ENCODE results near the gene PPP1R3F.

Gene PPP1R3F, protein sequence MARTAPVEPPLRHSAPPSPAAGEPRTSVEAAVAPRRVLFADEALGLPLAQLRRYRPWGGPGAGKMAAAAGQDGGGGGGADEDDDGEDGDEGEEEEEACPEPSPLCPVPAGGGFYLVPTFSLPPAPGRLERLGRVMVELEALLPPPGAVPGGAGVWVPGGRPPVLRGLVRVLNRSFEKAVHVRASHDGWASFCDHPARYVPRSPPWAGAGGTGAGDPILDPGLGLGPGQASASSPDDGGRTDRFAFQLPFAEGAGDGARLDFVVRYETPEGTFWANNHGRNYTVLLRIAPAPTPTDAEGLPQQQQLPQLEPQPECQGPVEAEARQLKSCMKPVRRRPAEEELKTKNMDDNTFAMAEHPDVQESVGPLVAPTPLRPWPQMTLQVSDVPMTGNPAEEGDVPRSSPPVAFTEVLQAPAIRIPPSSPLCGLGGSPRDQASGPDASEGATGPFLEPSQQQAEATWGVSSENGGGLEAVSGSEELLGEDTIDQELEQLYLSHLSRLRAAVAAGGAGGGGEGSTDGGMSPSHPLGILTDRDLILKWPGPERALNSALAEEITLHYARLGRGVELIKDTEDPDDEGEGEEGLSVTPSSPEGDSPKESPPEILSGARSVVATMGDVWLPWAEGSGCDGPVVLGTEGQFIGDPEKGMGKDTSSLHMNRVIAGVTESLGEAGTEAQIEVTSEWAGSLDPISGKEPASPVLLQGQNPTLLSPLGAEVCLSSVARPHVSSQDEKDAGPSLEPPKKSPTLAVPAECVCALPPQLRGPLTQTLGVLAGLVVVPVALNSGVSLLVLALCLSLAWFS

DNA sequence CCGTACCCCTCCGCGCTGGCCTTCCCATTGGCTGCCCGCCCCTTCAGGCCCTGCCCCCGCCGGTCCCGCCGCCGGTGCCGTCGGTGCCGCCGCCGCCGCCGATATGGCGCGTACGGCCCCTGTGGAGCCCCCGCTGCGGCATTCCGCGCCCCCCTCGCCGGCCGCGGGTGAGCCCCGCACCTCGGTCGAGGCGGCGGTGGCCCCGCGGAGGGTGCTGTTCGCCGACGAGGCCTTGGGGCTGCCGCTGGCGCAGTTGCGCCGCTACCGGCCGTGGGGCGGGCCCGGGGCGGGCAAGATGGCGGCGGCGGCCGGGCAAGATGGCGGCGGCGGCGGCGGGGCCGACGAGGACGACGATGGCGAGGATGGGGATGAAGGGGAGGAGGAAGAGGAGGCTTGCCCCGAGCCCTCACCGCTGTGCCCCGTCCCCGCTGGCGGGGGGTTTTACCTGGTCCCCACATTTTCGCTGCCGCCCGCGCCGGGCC lies at the start of gene PPP1R3F:
Gene PPP1R3F, plus strand, starts transcription at position 27 of the 482 bp plus-strand sequence. Its CDS starts 77 bp downstream, at position 104.
- no peak for DNase-seq

DNA sequence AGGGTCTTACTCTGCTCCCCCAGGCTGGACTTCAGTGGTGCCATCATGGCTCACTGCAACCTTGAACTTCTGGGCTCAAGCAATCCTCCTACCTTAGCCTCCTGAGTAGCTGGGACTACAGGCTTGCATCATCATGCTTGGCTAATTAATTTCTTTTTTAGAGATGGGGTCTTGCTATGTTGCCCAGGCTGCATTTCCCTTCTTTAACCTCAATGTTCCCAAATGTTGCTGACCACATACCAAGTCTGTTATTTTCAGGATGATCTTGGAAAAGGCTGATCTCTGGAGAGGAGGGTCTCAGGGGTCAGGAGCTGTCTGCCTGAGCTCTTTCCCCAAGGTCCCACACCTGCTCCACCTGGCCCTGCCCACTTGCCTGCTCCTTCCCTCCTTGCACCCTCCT lies 49.5 kb upstream of the PPP1R3F start:
- DNase-seq: no peak

DNA sequence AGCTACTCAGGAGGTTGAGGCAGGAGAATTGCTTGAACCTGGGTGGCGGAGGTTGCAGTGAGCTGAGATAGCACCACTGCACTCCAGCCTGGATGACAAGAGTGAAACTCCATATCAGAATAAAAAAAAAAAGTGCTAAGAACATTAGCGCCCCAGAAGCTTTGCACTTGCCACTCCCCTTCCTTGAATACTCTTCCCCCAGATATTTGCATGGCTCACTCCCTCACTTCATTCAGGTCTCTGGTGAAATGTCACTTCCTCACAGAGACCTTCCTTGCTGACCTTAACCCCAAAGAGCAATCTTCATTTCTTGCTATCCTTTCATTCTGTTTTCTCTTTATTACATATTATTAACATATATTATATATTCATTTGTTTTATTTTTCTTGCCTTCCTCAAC lies 47.7 kb upstream of the PPP1R3F start:
- DNase-seq: no peak

DNA sequence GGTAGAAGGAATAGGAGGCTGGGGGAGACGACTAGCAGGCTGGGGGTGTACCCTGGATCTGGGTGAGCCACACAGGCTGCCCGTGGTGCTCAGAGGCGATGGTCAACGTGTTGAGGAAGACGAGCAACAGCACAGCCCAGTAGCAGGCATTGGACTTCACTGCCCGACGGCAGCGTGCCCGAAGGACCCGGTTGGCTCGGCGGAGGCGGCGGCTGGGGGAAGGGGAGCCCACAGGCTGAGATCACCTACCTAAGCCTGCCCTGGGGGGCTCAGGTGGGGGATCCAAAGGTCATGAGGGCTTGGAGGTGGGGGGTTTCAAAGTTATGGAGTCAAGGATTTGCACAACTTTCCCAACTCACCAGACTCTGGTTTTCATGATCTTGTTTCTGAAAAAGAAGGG lies 43.7 kb upstream of the PPP1R3F start:
- DNase-seq: no peak

DNA sequence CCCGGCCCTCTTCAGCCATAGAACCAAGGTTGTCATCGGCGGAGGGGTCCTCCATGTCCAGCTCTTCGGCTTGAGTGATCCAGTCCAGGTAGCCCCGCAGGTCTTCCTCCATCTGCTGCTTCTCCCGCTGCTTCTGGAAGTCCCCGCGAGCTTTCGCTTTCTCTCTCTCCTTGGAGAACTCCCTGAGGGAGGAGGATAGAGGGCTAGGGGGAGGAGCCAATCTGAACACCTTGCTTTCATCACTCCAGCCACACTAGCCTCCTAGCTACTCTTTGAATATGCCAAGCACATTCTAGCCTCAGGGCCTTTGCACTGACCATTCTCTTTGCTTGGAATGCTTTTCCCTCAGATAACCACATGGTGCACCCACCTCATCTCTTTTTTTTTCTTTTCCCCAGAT lies 42.6 kb upstream of the PPP1R3F start:
- DNase-seq: no peak

DNA sequence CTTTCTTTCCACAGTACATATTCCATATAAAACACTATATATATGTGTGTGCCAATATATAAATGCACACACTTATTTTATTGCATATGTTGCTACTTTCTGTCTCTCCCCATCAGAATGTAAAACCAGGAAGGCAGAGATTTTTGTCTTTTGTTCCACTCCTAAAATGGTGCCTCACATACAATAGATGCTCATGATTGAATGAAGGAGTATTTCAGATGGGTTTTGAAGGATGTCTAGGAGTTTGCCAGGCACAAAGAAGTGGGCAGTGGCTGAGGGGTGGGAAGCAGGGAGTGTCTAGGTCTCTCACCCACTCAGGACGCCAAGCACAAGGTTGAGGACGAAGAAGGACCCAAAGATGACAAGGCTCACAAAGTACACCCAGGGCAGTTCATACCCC lies 41.9 kb upstream of the PPP1R3F start:
- no peak for DNase-seq

DNA sequence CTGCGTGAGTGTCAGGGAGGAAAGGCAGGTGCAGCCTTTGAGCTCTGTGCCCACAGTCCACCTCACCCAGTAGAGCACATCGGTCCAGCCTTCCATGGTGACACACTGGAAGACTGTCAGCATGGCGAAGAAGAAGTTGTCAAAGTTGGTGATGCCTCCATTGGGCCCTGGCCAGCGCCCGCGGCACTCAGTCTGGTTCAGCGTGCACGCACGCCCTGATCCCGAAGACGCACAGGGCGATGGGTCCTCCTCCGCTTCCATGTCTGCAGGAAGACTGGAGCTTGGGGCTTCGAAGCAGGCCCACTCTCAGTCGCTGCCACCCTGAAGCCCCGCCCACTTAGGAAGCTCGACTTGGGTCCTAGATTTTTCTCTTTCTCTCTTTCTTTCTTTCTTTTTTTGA lies 41.4 kb upstream of the PPP1R3F start:
- no peak for DNase-seq

DNA sequence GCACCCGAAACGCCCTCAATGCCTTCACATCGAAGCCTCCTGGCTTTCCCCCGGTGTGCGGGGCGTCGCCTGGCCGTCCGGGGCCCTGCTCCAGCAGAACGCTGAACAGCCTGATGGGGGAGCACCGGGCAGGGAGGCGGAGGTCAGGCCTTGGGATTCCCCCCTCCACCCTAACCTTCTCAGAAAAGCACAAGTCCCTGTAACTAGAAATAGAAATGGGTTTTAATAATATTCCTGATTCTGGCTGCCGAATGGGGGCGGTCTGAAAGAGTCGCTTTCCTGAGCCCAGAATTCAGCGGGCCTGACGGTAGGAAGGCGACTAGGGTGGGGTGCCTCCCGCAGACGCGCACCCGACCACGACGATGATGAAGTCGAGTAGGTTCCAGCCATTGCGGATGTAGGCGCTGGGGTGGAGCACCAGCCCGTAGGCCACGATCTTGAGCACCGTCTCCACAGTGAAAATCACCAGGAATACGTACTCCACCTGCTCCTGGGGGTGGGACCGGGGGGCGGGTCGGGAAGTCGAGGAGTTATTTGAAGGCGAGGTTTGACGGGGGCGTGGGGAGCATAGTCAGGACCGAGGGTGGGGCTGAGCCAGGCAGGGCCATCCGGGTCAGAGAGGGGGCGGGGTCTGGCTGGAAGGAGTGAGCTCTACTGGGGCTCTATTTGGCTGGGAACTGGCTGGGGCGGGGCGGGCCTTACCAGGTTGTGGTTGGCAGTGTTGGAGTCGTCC lies 38.9 kb upstream of the PPP1R3F start:
- peak; percentile 17 for DNase-seq

DNA sequence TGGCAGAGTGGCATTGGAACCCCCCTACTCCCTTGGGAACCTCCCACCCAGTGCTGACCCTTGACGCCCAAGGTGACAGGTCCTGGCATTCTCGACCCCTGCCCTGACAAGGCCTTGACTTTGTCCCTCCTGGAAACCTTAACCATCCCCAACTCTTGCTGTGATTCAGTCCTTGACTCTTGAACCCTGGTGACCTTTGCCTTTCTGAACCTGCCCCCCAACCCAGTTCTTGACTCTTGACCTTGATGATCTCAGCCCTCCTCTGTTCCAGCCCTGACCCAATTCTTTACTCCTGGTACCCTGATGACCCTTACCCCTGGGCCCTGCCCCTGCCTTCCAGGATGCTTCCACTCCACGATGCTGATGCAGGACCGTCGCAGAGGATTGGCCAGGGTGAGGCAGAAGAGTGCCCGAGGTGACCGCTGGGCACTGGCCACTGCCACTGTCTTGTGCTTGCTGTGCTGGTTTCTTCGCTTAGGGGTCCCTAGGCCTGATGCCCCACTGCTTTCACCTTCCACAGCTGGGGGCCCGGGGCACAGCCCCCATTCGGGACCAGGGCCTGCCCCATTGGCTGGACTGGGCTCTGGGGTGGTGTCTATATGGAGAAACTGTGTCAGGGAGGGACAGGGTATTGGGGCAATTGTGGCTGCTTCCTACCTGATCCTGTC lies 38.1 kb upstream of the PPP1R3F start:
- no peak for DNase-seq

DNA sequence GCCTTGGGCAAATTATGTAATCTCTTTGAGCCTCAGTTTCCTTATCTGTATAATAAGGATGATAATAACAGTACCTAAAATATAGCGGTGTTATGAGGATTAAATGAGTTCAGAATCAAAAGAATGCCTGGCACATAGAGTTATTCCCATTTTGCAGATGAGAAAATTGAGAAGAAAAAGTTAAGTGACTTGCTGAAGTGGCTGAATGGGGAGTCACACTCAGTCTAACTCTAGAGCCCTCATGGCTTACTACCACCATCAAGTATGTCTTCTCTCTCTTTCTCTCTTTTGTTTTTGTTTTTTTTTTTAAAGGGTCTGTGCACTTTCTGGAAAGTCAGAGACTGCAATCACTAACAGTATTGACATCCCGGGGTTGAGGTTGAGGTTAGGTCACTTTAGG lies 37.1 kb upstream of the PPP1R3F start:
- DNase-seq: no peak

DNA sequence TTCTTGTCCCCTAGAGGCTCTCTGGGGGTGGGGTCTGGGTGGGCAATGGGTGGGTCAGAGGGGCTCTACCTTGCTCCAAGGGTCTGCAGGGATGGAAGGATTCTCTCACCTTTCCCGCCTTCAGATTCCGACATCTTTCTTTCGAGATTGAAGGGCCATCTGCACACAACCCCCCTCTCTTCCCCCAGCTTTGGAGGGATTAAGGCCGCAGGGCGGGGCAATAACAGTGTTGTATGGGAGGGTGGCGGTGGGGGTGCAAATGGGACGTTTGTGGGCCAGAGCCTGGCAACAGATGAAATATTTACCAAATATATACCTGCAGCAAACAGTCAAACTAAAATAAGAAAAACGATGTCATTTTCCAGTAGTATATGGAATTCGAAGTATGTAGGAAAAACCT lies 36.4 kb upstream of the PPP1R3F start, which contains the start of gene CACNA1F:
Gene CACNA1F, minus strand, starts transcription at position 165 of the 400 bp plus-strand sequence. Its CDS starts 31 bp downstream, at position 134.
- DNase-seq: no peak

DNA sequence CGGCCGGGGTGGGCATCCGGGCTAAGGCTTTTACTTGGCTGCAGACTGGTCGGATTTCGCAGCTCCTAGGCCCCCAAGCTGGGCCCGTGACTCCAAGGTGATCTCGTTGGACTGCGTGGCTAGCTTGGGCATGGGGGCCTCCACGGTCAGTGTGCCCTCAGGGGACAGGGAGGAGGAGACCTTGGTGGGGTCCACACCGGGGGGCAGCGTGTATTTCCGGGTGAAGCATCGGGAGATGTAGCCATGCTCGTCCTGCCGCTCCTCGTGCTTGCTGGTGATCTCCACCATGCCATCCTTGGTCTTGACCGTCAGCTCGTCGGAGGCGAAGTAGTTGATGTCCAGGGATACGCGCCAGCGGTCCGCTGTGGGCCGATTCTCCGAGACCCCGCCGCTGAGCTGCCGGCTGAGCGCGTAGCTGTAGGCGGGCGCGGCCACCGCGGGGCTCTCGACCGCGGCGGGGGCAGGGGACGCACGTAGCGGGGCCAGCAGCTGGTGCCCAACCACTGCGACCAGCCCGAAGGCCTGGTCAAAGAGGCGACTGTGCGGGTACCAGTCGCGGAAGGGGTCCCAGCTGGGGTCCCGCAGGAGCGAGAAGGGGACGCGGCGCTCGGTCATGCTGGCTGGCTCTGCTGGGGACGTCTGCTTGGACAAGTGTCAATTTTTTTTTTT lies 35.6 kb upstream of the PPP1R3F start:
- no peak for DNase-seq

DNA sequence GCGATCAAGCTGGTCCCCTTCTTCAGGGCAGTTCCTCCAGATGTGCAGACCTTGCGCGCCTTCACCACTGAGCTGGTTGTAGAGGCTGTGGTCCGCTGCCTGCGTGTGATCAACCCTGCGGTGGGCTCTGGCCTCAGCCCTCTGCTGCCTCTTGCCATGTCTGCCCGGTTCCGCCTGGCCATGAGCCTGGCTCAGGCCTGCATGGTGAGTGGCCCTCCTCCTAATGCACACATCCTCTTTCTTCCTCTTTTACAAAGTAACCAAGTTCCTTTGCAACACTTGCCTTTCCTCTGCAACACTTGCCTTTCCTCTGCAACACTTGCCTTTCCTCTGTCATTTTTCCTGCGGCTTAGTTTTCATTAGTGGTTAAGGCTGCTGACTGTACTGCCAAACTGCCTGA lies 32.5 kb upstream of the PPP1R3F start:
- DNase-seq: no peak

DNA sequence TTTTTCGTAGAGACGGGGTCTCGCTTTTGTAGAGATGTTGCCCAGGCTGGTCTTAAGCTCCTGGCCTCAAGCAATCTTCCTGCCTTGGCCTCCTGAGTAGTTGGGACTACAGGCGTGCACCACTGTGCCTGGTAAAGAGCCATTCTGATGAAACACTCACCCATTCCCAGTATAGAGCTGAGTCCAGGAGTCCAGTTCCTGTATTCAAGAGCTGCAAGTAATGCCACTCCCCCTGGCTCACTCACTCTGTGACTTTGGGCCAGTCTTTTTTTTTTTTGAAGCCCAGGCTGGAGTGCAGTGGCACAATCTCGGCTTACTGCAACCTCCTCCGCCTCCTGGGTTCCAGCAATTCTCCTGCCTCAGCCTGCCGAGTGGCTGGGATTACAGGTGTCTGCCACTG lies 30.9 kb upstream of the PPP1R3F start:
- DNase-seq: no peak

DNA sequence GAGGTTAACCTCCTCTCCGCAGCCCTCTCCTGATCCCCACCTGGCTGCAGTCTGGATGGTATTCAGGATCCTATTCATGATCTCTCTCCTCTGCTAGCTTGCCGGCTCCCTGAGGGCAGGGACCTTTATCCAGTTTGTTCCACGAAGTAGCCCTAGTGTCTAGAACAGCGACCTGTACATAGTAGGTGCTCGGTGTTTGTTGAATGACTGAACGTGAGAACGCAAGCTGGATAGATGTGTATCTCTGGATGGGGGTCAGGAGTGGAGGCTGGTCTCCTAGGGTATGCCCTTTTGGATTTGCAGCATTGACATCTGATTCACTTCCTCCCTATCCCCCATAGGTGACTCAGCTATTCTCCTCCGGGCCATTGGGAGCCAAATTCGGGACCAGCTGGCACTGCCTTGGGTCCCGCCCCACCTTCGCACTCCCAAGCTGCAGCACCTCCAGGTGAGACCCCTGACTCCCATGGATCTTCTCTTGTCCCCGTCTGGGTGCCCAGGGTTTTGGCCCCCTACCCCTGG lies 27.0 kb upstream of the PPP1R3F start:
- DNase-seq: no peak

DNA sequence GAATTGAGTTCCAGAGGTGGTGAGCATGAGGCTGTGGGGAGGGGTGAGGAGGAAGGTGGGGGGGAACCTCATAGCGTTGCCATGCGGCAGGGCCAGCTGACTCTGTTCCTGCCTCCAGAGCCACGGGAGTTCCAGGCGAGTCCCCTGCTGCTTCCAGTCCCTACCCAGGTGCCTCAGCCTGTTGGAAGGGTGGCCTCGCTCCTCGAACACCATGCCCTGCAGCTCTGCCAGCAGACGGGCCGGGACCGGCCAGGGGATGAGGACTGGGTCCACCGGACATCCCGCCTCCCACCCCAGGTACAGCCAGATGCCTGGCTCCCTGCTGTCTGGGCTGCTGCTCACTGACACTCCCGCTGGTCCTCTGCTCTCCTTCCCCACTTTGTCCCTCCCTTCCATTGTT lies 26.4 kb upstream of the PPP1R3F start:
- no peak for DNase-seq

DNA sequence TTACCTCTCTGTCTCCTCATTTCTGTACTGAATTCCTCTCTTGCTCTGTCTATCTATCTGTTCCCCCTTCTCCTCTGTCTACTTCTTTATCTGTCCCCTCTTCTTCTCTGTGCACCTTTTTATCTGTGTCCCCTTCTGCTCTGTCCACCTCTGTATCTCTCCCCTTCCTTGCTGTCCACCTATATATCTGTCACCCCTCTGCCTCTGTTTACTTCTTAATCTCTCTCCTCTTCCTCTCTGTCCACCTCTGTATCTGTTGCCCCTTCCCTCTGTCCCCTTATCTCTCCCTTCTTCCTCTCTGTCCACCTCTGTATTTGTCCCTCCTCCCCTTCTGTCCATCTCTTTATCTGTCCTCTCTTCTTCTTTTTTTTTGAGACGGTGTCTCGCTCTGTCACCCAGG lies 25.4 kb upstream of the PPP1R3F start:
- DNase-seq: no peak

DNA sequence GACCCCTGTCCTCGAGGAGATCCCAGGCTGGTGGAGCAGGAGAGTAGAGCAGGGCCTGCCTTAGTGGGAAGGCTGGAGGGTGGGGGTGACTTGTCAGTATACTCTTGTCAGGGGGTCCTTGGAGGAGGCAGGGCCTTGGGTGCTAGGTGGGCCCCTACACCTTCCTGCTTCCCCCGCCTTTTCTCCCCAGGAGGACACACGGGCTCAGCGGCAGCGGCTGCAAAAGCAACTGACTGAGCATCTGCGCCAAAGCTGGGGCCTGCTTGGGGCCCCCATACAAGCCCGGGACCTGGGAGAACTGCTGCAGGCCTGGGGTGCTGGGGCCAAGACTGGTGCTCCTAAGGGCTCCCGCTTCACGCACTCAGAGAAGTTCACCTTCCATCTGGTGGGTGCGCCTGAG lies 23.1 kb upstream of the PPP1R3F start:
- no peak for DNase-seq

DNA sequence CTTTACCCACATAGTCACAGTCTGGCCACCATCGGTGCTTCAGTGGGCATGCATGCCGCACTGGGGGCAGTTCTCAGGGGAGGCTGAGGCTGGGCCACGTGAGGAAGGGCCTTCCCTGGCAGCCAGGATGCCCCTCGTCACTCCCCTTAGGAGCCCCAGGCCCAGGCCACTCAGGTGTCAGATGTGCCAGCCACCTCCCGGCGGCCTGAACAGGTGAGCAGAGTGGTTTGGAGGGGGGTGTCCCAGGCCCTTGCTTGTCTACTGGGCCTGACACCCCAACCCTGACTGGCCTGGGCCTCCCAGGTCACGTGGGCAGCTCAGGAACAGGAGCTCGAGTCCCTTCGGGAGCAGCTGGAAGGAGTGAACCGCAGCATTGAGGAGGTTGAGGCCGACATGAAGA lies 22.2 kb upstream of the PPP1R3F start:
- DNase-seq: no peak

DNA sequence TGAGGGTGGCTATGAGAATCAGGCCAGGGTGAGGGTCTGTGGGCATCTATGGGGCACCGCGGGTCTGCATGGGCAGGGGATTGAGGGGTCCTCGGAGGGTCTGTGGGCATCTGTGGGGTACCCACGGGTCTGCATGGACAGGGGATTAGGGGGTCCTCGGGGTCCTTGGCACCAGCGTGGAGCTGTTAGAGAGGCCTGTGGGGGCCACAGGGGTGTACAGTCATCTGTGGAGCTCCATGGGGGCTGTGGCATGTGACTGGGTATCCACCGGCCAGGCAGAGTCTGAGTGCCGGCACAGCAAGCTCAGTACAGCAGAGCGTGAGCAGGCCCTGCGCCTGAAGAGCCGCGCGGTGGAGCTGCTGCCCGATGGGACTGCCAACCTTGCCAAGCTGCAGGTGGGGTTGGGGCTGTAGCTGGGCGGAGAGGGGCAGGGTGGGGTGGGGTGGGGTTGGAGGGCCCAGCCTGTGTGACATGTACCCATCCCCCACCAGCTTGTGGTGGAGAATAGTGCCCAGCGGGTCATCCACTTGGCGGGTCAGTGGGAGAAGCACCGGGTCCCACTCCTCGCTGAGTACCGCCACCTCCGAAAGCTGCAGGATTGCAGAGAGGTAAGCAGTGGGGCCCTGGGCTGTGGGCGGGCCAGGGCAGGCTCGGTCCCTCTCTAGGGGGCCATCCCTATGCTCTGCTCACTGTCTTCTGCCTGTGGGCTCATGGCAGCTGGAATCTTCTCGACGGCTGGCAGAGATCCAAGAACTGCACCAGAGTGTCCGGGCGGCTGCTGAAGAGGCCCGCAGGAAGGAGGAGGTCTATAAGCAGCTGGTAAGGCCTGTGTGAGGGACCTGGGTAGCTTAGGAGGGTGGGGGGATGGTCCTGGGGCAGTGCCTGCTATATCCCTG lies 21.4 kb upstream of the PPP1R3F start:
- no peak for DNase-seq

DNA sequence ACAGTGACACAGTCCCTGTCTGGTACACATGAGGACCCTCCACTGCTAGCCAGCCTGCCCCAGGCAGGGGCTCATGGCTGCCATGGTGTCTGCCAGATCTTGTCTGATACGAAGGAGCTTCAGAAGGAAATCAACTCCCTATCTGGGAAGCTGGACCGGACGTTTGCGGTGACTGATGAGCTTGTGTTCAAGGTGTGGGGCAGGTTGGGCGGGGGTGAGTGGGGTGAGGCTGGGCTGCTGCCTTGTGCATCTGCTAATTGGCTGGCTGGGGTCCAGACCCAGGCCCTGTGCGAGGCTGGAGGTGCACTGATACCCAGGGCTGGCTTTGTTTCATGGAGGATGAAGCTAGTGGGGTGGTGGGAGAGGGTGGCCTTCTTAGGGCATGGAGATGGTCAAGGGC lies 20.5 kb upstream of the PPP1R3F start:
- no peak for DNase-seq

Measured in DMS153 (cell line).